Measurements from ENCODE around the gene BCO2. TPM values are rescaled to one million over a fixed set of nuclear protein-coding genes. Genes with fewer than 3 reads are reported as not detected.

Gene BCO2
- total RNA-seq, 1 donor from 2014 or later: 3.6 TPM

- TF ChIP-seq CTCF (IDR thresholded peaks at IDR 0.05; ENCODE audit: unreplicated experiment): no peak
- H3K27ac Mint-ChIP-seq: no peak overlapping the region
- H3K9me3 Mint-ChIP-seq (ENCODE audit: low read depth): no peaks in the 10 kb centered on the region
- H3K27me3 Mint-ChIP-seq: no peaks in the 10 kb centered on the region
- H3K4me1 Mint-ChIP-seq (ENCODE audit: low read depth): peaks cover 6% of the 10 kb centered on the region
- peaks cover 12% of the 10 kb centered on the region for H3K36me3 Mint-ChIP-seq (ENCODE audit: insufficient read depth)
- DNase-seq (ENCODE audit: low spot score, unreplicated experiment): no peak
- no peak overlapping the region for H3K4me3 Mint-ChIP-seq (ENCODE audit: low read depth)
These were observed 56.6 kb downstream of the BCO2 start for GRCh38 chr11:112231952-112232351.

GRCh38 chr11:112235750-112236390 is 60.6 kb downstream of the BCO2 start:
- H3K4me1 Mint-ChIP-seq (ENCODE audit: low read depth): no peaks in the 10 kb centered on the region

GRCh38 chr11:112237451-112237850 is 62.1 kb downstream of the BCO2 start:
- Mint-ChIP-seq H3K4me1 (ENCODE audit: low read depth) (no peaks in the 10 kb centered on the region), H3K27me3 (no peaks in the 10 kb centered on the region), H3K4me3 (ENCODE audit: low read depth) (no peak overlapping the region), H3K36me3 (ENCODE audit: insufficient read depth) (peaks cover 30% of the 10 kb centered on the region), H3K9me3 (ENCODE audit: low read depth) (no peaks in the 10 kb centered on the region), H3K27ac (no peak overlapping the region)
- TF ChIP-seq CTCF (IDR thresholded peaks at IDR 0.05; ENCODE audit: unreplicated experiment): no peak
- DNase-seq (ENCODE audit: low spot score, unreplicated experiment): no peak

More at GRCh38 chr11:112235750-112236390, 60.6 kb downstream of the BCO2 start:
- Mint-ChIP-seq H3K36me3 (ENCODE audit: insufficient read depth) (peaks cover 27% of the 10 kb centered on the region), H3K27me3 (no peaks in the 10 kb centered on the region), H3K9me3 (ENCODE audit: low read depth) (no peaks in the 10 kb centered on the region), H3K4me3 (ENCODE audit: low read depth) (no peak overlapping the region), H3K27ac (no peak overlapping the region)
- no peak for DNase-seq (ENCODE audit: low spot score, unreplicated experiment)
- TF ChIP-seq CTCF (IDR thresholded peaks at IDR 0.05; ENCODE audit: unreplicated experiment): no peak

GRCh38 chr11:112238041-112238440 is 62.7 kb downstream of the BCO2 start:
- no peak for DNase-seq (ENCODE audit: low spot score, unreplicated experiment)
- H3K4me1 Mint-ChIP-seq (ENCODE audit: low read depth): no peaks in the 10 kb centered on the region
- H3K4me3 Mint-ChIP-seq (ENCODE audit: low read depth): no peak overlapping the region
- H3K9me3 Mint-ChIP-seq (ENCODE audit: low read depth): peaks cover 4% of the 10 kb centered on the region
- no peaks in the 10 kb centered on the region for H3K27me3 Mint-ChIP-seq
- TF ChIP-seq CTCF (IDR thresholded peaks at IDR 0.05; ENCODE audit: unreplicated experiment): no peak
- H3K36me3 Mint-ChIP-seq (ENCODE audit: insufficient read depth): peaks cover 36% of the 10 kb centered on the region
- no peak overlapping the region for H3K27ac Mint-ChIP-seq

- no peak for DNase-seq (ENCODE audit: low spot score, unreplicated experiment)
- no peaks in the 10 kb centered on the region for H3K4me1 Mint-ChIP-seq (ENCODE audit: low read depth)
- H3K4me3 Mint-ChIP-seq (ENCODE audit: low read depth): no peak overlapping the region
- H3K9me3 Mint-ChIP-seq (ENCODE audit: low read depth): peaks cover 26% of the 10 kb centered on the region
- H3K36me3 Mint-ChIP-seq (ENCODE audit: insufficient read depth): peaks cover 42% of the 10 kb centered on the region
- no peak for TF ChIP-seq CTCF (IDR thresholded peaks at IDR 0.05; ENCODE audit: unreplicated experiment)
- H3K27ac Mint-ChIP-seq: no peak overlapping the region
- H3K27me3 Mint-ChIP-seq: no peaks in the 10 kb centered on the region
These were observed 66.2 kb downstream of the BCO2 start for GRCh38 chr11:112241486-112241885.
